Upper lobe of left lung (tissue), 6 donors: ENCODE data around the gene WWC1. TPM values are rescaled to one million over a fixed set of nuclear protein-coding genes. Genes with fewer than 3 reads are reported as not detected.

Experiments
- ATAC-seq, 2 donors: fragments of 200-7000 bp; cut with Tn5 transposase; one replicate each; pipeline ENCODE4 v1.9.1; 2022; ENCODE audit warnings: mild to moderate bottlenecking in 2 of 2, moderate library complexity in 2 of 2; ENCODE audit not compliant: low FRiP score in 2 of 2
- DNase-seq, 2 donors: peaks; one replicate each; pipeline ENCODE4 v3.0.0-alpha.2; 2019 to 2020
- H3K27ac ChIP-seq, 4 donors: fragments of 200-600 bp; sonication (generic); one replicate each; pipeline ENCODE4 v1.5.1; 2016 to 2019
- H3K27me3 ChIP-seq, 4 donors: fragments of 200-600 bp; sonication (generic); one replicate each; pipeline ENCODE4 v1.5.1; 2017 to 2019
- H3K36me3 ChIP-seq, 4 donors: fragments of 200-600 bp; sonication (generic); one replicate each; pipeline ENCODE4 v1.5.1; 2016 to 2019
- H3K4me1 ChIP-seq, 4 donors: fragments of 200-600 bp; sonication (generic); one replicate each; pipeline ENCODE4 v1.5.1; 2018 to 2019
- H3K4me3 ChIP-seq, 4 donors: fragments of 200-600 bp; sonication (generic); one replicate each; pipeline ENCODE4 v1.5.1; 2017 to 2019; ENCODE audit warnings: mild to moderate bottlenecking in 2 of 4, moderate library complexity in 1 of 4
- H3K9me3 ChIP-seq, 4 donors: fragments of 200-600 bp; sonication (generic); one replicate each; pipeline ENCODE4 v1.5.1; 2018 to 2019
- EP300 ChIP-seq, 4 donors: sonication (generic); formaldehyde crosslinking; IDR thresholded peaks; one replicate each; pipeline ENCODE4 v1.5.1; 2017; ENCODE audit warnings: antibody characterized with exemption in 4 of 4, control low read depth in 2 of 4
- POLR2A ChIP-seq, 4 donors: fragments of 450-650 bp; IDR thresholded peaks; one replicate each; pipeline ENCODE4 v1.5.1; 2016 to 2017; ENCODE audit warnings: antibody characterized with exemption in 4 of 4, mild to moderate bottlenecking in 2 of 4
- POLR2AphosphoS5 ChIP-seq, 2 donors: sonication (generic); formaldehyde crosslinking; IDR thresholded peaks; one replicate each; pipeline ENCODE4 v1.5.1; 2017; ENCODE audit warnings: antibody characterized with exemption in 2 of 2
- WGBS, 2 donors: methylation state at CpG; one replicate each; pipeline ENCODE4 v1.1.5; 2017 to 2018; 5-methylcytosine and 5-hydroxymethylcytosine counted together
- total RNA-seq, 6 donors: library from RNA; depleted of rRNA in 4 of 6; stranded (reverse); fragments of >200 nt in 4 of 6; gene quantifications; one replicate each; pipeline versions ENCODE4 v1.1.0 to v1.2.1, GENCODE V29; 2016 to 2021
- TF ChIP-seq, protein P1 (sequence below), 6 experiments: fragments of 450-650 bp in 4 of 6; fragments of 200-600 bp in 2 of 6; sonication (generic) in 2 of 6; IDR thresholded peaks; one replicate each; pipeline ENCODE4 v1.5.1; 2016 to 2019; ENCODE audit warnings: antibody characterized with exemption in 6 of 6
- donor health status: DM: no; HTN: no; CAD: no; lungs with moderate emphysema.
- donor health status: DM: no; HTN: yes; CAD: no; lungs with severe emphysema.

Gene WWC1
- total RNA-seq, 6 donors from 2014 or later: 64.9 to 99.1 (median 86.4) TPM

DNA sequence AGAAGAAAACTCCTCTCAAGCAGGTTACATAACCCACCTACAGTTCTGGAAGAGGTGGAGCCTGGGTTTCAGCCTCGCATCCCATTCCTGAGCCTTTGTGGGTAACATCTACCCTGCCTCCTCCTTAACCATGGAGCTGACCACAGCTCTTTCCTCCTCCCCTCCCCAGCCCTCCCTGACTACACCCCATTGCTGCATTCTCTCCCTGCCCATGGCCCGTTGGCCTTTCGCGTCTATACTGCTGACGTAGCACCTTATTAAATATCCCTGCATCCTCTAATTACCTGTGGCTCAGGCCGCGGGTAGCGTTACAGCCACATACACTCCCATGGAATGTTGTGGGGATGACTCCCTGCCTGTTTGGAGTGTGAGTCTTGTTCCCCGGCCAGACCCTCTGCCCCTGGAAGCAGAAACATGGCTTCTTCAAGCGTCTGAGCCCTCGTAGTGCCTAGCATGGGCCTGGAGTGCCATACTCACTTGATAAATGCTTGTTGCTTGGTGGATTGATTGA is 72.8 kb downstream of the WWC1 start:
- Histone ChIP-seq H3K36me3 (no peaks in the 10 kb centered on the region), H3K9me3 (no peaks in the 10 kb centered on the region), H3K27ac (peak overlapping the region; percentile 49 to 83 (median 66)), H3K27me3 (no peaks in the 10 kb centered on the region), H3K4me3 (no peak overlapping the region), H3K4me1 (peaks cover 3 to 32% (median 11%) of the 10 kb centered on the region in 4 donors)
- 58 to 79% methylated on average over 11 of the region's 11 CpGs for WGBS, 2 donors
- TF ChIP-seq, protein P1, sequence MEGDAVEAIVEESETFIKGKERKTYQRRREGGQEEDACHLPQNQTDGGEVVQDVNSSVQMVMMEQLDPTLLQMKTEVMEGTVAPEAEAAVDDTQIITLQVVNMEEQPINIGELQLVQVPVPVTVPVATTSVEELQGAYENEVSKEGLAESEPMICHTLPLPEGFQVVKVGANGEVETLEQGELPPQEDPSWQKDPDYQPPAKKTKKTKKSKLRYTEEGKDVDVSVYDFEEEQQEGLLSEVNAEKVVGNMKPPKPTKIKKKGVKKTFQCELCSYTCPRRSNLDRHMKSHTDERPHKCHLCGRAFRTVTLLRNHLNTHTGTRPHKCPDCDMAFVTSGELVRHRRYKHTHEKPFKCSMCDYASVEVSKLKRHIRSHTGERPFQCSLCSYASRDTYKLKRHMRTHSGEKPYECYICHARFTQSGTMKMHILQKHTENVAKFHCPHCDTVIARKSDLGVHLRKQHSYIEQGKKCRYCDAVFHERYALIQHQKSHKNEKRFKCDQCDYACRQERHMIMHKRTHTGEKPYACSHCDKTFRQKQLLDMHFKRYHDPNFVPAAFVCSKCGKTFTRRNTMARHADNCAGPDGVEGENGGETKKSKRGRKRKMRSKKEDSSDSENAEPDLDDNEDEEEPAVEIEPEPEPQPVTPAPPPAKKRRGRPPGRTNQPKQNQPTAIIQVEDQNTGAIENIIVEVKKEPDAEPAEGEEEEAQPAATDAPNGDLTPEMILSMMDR (IDR thresholded peaks at IDR 0.05): no peak
- TF ChIP-seq POLR2A (IDR thresholded peaks at IDR 0.05) (no peak), EP300 (IDR thresholded peaks at IDR 0.05) (no peak), POLR2AphosphoS5 (IDR thresholded peaks at IDR 0.05) (no peak)
- ATAC-seq (no peak), DNase-seq (no peak)

DNA sequence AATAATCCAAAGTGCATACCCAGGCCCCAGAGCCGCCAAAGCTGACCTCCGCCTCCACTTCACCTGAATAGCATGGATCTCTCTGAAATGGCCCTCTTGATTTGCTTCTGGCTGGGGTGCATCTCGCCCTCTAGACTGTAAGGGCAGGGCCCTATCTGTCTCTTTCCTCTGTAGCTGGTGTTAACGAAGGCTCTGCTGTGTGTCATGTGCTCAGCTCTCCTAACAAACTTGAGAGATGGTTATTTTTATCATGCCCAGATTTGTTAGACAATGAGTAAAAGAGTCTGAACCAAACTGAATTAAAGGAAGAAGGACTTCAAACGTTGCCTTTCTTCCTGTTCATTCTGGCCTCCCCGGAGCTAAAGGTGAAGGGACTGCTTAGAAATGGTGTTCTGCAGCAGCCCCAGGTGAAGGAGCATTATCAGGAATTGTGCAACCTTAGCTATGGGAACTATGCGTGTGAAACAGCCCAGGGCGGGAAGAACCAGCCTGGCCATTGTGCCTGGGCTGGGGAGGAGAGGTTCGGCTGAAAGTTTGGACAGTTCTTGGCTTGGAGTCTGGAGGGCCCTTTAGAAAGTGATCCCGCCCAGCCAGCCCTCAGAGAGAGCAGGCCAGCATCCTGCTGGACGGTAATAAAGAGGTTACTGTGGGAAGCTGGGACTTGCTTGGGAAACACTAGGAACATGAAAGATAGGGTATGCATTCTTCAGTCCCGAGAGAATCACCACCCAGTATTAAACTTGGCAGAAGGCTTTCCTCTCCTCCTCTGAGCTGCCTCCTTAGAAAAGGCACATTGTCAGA is 73.5 kb downstream of the WWC1 start:
- ATAC-seq (peak; percentile 73 to 88), DNase-seq (peak in 1 of 2 donors; percentile 86)
- Histone ChIP-seq H3K27me3 (no peaks in the 10 kb centered on the region), H3K27ac (peak overlapping the region; percentile 60 to 83 (median 69)), H3K9me3 (no peaks in the 10 kb centered on the region), H3K4me3 (no peak overlapping the region), H3K4me1 (peaks cover 3 to 30% (median 11%) of the 10 kb centered on the region in 4 donors), H3K36me3 (no peaks in the 10 kb centered on the region)
- 42 to 44% methylated on average over 10 to 12 of the region's 12 CpGs for WGBS, 2 donors
- TF ChIP-seq, protein P1 (IDR thresholded peaks at IDR 0.05): no peak
- TF ChIP-seq POLR2AphosphoS5 (IDR thresholded peaks at IDR 0.05) (peak in 1 of 2 donors; percentile 41), POLR2A (IDR thresholded peaks at IDR 0.05) (no peak), EP300 (IDR thresholded peaks at IDR 0.05) (peak in 2 of 4 donors; percentile 13 to 74)

DNA sequence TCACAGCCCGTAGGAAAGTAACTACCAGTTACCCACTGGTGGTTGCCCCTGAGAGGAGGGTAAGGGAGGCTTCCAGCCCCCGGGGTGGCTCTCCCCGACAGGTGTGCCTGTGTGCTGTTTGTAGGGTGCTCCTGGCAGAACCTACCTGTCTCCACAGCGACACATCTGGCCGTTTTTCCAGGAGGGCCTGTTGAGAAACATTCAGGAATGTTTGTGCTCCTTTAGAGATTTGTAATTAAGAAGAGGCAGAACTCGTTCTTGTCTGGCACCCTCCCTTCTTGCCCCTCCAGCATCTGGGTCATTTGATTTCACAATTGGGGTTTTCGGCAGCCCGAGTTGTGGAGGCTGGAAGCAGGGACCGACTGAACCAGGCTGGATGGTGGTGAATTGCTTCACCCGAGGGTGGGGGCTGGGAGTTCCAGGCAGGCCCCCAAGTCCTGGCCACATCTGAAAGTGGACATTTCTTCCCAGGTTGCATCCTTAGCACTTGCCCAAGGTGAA is 74.2 kb downstream of the WWC1 start:
- Histone ChIP-seq H3K27ac (peak overlapping the region; percentile 38 to 83 (median 64)), H3K9me3 (no peaks in the 10 kb centered on the region), H3K4me1 (peaks cover 0 to 25% (median 11%) of the 10 kb centered on the region in 4 donors), H3K4me3 (no peak overlapping the region), H3K27me3 (no peaks in the 10 kb centered on the region), H3K36me3 (no peaks in the 10 kb centered on the region)
- WGBS, 2 donors: 34 to 55% methylated on average over 4 to 10 of the region's 10 CpGs
- peak; percentile 61 to 76 for ATAC-seq
- peak in 1 of 2 donors; percentile 84 for DNase-seq
- TF ChIP-seq EP300 (IDR thresholded peaks at IDR 0.05) (peak in 1 of 4 donors; percentile 60), POLR2A (IDR thresholded peaks at IDR 0.05) (no peak), POLR2AphosphoS5 (IDR thresholded peaks at IDR 0.05) (peak; percentile 45 to 58)
- TF ChIP-seq, protein P1 (IDR thresholded peaks at IDR 0.05): peak in 2 of 6 experiments; percentile 24 to 35

DNA sequence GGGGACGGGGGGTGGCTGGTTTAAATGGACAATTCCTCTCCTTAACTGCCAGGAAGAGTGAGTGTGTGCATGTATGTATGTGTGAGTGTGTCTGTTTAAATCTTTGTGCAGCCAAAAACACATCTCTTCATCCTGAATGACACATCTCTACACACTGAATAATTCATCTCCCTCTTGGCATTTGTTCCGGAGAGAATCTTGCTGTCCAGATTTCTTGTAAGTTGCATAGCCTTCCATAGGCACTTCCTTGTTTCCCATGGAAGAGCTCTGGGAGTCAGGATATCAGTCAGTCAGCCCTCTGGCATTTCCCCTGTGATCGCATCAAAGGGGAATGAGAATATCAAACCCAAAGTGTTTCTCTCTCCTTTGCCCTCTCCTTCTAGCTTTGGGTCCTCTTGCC is 74.7 kb downstream of the WWC1 start:
- Histone ChIP-seq H3K4me3 (no peak overlapping the region), H3K9me3 (no peaks in the 10 kb centered on the region), H3K27me3 (no peaks in the 10 kb centered on the region), H3K36me3 (no peaks in the 10 kb centered on the region), H3K4me1 (peaks cover 0 to 29% (median 11%) of the 10 kb centered on the region in 4 donors), H3K27ac (peak overlapping the region; percentile 25 to 61 (median 46))
- TF ChIP-seq POLR2AphosphoS5 (IDR thresholded peaks at IDR 0.05) (no peak), EP300 (IDR thresholded peaks at IDR 0.05) (no peak), POLR2A (IDR thresholded peaks at IDR 0.05) (no peak)
- TF ChIP-seq, protein P1 (IDR thresholded peaks at IDR 0.05): no peak
- DNase-seq (no peak), ATAC-seq (no peak)
- 40 to 61% methylated on average over 3 of the region's 3 CpGs for WGBS, 2 donors
